ENCODE data around the gene SARNP. TPM values are rescaled to one million over a fixed set of nuclear protein-coding genes. Genes with fewer than 3 reads are reported as not detected.

SARNP gene
- total RNA-seq, 3 donors from 2014 or later: 38.7 to 45.9 (median 41.3) TPM

DNA sequence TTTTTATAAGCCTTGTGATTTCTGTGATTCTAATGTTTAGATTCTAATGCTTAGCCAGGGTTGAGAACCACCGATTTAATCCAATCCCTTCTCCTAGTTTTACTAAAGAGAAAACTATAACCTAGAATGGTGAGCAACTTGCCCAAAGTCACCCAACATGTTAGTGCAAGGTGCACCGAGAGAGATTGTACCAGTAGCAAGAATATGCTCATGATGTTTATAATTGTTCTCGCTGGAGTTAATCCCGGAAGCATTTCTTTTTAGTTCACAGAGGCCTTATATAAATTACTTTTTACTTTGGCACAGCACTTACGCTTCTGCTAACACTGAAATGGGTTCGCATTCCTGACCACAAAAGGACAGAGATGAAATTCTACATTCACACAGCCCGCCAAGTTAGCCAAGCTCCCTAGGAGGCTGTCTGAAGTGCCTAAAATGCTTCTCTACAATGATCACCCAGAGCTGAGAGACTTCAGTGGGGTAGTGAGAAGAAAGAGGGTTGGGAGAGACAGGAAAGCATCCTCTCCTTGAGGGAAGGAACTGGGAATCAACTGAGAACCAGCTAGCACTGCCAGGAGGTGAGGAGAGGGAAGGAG, 102.3 kb downstream of the SARNP start:
- Histone ChIP-seq H3K4me1 (ENCODE audit: low read depth) (peaks cover 38% of the 10 kb centered on the region), H3K36me3 (ENCODE audit: low read depth) (no peaks in the 10 kb centered on the region), H3K4me3 (no peak overlapping the region), H3K9me3 (no peaks in the 10 kb centered on the region)
- intact Hi-C loops (cut with DNase I, micrococcal nuclease): no loop called here
- DNase-seq (no peak), ATAC-seq (no peak)
- TF ChIP-seq CTCF (IDR thresholded peaks at IDR 0.05): no peak

- TF ChIP-seq CTCF (IDR thresholded peaks at IDR 0.05): no peak
- H3K9me3 ChIP-seq: no peaks in the 10 kb centered on the region
- H3K4me1 ChIP-seq (ENCODE audit: low read depth): peaks cover 24% of the 10 kb centered on the region
- ATAC-seq (no peak), DNase-seq (peak in 1 of 3 donors; percentile 9)
- H3K4me3 ChIP-seq: no peak overlapping the region
- H3K36me3 ChIP-seq (ENCODE audit: low read depth): no peaks in the 10 kb centered on the region
- intact Hi-C loops (cut with DNase I, micrococcal nuclease): no loop called here
These were observed 103.8 kb downstream of the SARNP start for GRCh38 chr12:55713721-55714120.

GRCh38 chr12:55712700-55713415, 104.7 kb downstream of the SARNP start:
- no peak for TF ChIP-seq CTCF (IDR thresholded peaks at IDR 0.05)
- DNase-seq: no peak
- intact Hi-C loops (cut with DNase I, micrococcal nuclease): no loop called here
- ATAC-seq: no peak
- Histone ChIP-seq H3K36me3 (ENCODE audit: low read depth) (no peaks in the 10 kb centered on the region), H3K4me3 (no peak overlapping the region), H3K9me3 (no peaks in the 10 kb centered on the region), H3K4me1 (ENCODE audit: low read depth) (peaks cover 28% of the 10 kb centered on the region)

DNA sequence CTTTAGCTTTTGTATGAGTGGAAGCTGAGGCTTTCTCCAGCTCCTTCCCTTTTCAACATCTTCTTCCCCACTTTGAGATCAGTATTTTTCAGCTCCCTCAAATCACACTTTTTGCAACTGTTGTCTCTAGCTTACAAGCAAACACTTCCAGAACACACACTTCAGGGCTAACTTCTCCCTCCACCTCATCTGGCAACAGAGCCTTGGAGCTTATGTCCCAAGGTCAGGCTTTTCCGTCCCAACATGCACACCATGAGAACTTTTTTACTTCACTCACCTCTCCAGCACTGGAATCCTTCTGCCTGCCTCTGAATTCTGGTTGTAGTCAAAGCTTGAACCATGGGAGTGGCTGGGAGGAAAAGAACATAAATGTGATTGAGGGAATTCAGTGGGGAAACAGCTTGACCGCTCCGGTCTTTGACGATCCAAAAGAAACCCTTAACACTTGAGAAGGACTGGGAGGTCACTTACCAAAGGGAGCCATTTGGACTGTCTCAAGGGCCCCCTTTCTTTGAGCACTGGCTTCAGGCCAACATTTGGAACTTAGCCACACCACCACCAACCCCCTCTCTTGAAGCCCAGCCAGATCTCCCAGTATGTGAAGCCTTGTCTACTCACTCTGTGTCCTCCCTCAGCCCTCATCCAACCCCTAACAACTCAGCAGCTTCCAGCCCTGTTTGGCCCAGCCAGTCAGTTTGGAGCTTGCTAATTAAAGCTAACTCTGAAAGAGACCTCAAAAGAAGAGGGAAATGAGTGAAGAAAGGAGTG, 105.6 kb downstream of the SARNP start:
- DNase-seq: peak in 1 of 3 donors; percentile 7
- no peaks in the 10 kb centered on the region for H3K36me3 ChIP-seq (ENCODE audit: low read depth)
- H3K4me1 ChIP-seq (ENCODE audit: low read depth): peaks cover 26% of the 10 kb centered on the region
- ATAC-seq: no peak
- intact Hi-C loops (cut with DNase I, micrococcal nuclease): no loop called here
- no peak for TF ChIP-seq CTCF (IDR thresholded peaks at IDR 0.05)
- H3K4me3 ChIP-seq: no peak overlapping the region
- H3K9me3 ChIP-seq: no peaks in the 10 kb centered on the region

DNA sequence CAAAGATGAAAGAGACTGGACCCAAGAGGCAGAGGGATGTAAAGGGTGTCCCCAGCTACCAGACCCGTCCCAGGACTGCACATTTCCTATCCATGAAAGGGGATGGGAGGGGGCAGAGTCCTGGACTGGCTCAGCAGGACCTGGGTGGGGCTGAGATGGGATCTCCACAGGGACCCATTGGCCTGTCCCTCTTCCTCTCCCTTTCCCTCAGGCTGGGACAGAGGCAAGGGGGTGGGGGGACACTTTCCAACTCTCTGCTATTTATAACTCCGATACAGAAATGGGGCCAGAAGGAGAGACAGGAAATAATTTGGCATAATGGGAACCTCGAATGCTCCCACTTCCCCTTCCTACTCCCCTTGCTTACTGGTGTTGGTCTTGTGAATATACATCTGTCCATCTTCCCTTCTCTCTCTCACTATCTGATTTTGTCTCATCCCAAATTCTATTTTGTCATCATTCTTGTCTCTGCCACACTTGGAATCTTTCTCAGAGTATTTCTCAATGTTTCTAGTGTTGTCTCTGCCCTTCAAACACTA, 108.8 kb downstream of the SARNP start:
- Histone ChIP-seq H3K4me3 (no peak overlapping the region), H3K4me1 (ENCODE audit: low read depth) (peaks cover 15% of the 10 kb centered on the region), H3K9me3 (no peaks in the 10 kb centered on the region), H3K36me3 (ENCODE audit: low read depth) (no peaks in the 10 kb centered on the region)
- no peak for TF ChIP-seq CTCF (IDR thresholded peaks at IDR 0.05)
- intact Hi-C loops (cut with DNase I, micrococcal nuclease): no loop called here
- no peak for DNase-seq
- ATAC-seq: peak; percentile 16

Data from mucosa of descending colon (tissue), 3 donors.